Loucy (cell line): Measurements from ENCODE around the gene CGA.

Source experiments
- EZH2phosphoT487 ChIP-seq: fragments of 200-600 bp; IDR thresholded peaks from 2 replicates; pipeline ENCODE4 v1.6.1; 2018; ENCODE audit warnings: antibody characterized with exemption, mild to moderate bottlenecking, moderate library complexity, borderline replicate concordance
- TF ChIP-seq, protein P1 (sequence below): fragments of 200-600 bp; sonication (generic); conservative IDR thresholded peaks from 2 replicates; pipeline ENCODE4 v1.5.1; 2014; ENCODE audit warnings: mild to moderate bottlenecking, antibody characterized with exemption, low read length

DNA sequence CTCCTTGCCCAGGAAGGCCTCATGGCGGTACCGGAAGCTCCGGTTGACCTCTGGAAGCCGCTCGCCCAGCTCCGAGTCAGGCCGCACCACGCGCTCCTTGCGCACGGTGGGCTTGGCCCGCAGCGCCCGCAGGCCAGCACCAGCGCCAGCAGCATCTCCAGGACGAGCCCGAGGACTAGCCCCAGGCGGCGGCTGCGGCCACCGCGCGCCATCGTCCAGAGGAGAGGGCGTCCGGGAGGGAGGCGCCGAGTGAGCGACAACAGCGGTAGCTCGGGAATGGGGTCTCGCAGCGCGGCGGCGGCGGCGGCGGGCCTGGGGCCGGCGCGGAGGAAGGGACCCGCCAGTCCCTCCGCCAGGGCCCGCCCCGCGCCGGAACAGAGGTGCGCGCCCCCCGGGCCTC is 27.6 kb upstream of the CGA start:
- TF ChIP-seq, protein P1, sequence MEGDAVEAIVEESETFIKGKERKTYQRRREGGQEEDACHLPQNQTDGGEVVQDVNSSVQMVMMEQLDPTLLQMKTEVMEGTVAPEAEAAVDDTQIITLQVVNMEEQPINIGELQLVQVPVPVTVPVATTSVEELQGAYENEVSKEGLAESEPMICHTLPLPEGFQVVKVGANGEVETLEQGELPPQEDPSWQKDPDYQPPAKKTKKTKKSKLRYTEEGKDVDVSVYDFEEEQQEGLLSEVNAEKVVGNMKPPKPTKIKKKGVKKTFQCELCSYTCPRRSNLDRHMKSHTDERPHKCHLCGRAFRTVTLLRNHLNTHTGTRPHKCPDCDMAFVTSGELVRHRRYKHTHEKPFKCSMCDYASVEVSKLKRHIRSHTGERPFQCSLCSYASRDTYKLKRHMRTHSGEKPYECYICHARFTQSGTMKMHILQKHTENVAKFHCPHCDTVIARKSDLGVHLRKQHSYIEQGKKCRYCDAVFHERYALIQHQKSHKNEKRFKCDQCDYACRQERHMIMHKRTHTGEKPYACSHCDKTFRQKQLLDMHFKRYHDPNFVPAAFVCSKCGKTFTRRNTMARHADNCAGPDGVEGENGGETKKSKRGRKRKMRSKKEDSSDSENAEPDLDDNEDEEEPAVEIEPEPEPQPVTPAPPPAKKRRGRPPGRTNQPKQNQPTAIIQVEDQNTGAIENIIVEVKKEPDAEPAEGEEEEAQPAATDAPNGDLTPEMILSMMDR: no peak
- no peak for TF ChIP-seq EZH2phosphoT487
